NCI-H2227 (cell line): Measurements from ENCODE around the gene RPUSD3.
"Not testable (repeated sequence)": the region's sequence is repeated elsewhere in the genome, so short reads cannot be mapped to it uniquely, and the experiment has no call there.

Experiments used
- DNase-seq: peaks from one replicate; lab custom pipeline; 2025; ENCODE audit not compliant: unreplicated experiment; lab: John Stamatoyannopoulos, UW

Gene RPUSD3

DNA sequence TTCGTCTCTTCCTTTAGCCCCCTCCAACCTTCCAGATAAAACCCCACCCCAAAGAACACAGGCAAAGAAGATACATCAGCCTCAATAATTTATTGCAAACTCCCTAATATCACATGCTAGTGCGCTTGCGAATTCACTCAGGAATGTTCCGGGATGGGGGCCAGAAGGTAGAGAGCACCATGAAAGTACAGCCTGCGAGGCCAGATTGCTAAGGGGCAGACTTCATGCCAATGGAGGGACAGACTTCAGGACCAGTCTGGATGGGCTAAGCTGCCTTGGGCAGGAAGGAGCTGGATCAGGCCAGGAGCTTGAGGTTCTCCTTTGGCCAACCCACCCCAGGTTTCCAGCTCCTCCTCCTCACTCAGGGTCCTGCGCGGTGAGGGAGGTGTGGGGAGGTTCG is 22.8 kb upstream of the RPUSD3 start:
- DNase-seq: no peak

DNA sequence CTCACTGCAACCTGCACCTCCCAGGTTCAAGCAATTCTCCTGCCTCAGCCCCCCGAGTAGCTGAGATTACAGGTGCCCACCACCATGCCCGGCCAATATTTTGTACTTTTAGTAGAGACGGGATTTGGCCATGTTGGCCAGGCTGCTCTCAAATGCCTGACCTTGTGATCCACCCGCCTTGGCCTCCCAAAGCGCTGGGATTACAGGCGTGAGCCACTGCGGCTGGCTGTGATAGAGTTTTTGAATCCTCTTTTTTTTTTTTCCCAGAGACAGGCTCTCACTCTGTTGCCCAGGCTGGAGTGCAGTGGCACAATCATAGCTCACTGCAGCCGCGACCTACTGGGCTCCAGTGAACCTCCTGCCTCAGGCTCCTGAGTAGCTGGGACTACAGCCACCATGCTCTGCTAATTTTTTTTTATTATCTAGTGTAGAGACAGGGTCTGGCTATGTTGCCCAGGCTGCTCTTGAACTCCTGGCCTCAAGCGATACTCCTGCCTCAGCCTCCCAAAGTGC is 21.4 kb upstream of the RPUSD3 start:
- DNase-seq: not testable (repeated sequence)

DNA sequence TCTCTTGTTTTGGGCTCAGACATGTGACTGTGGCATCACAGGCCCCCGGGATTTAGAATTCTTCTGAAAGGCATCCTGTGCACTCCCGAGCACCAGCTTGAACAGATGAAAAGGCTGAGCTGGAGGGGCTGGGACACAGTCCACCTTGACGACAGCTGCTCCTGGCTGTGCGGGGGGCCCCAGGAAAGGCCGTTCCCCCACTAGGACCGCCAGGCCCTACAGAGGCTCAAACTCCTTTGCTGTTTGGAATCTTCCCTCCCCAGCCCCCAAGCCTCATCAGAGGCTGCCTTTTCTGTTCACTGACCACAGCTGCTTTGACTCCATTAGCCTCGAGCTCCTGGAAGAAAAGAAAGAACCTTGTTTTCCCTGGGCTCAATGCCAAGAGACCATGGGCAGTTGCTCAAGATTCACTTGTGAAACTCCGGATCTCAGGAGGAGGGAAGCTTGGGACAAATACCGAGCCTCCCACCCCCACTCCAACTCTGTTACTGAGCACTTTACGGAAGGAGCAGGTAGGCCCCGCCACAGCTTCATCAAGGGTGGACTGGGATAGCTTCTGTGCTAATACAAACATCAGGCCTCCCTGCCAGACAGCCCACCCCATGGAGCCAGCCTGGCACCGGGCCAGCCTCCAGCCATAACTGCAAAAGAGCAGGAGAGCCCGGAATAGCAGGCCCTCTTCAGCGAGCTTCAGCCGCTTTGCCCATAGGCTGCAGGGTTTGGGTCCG is 20.6 kb upstream of the RPUSD3 start:
- DNase-seq: peak; percentile 73

DNA sequence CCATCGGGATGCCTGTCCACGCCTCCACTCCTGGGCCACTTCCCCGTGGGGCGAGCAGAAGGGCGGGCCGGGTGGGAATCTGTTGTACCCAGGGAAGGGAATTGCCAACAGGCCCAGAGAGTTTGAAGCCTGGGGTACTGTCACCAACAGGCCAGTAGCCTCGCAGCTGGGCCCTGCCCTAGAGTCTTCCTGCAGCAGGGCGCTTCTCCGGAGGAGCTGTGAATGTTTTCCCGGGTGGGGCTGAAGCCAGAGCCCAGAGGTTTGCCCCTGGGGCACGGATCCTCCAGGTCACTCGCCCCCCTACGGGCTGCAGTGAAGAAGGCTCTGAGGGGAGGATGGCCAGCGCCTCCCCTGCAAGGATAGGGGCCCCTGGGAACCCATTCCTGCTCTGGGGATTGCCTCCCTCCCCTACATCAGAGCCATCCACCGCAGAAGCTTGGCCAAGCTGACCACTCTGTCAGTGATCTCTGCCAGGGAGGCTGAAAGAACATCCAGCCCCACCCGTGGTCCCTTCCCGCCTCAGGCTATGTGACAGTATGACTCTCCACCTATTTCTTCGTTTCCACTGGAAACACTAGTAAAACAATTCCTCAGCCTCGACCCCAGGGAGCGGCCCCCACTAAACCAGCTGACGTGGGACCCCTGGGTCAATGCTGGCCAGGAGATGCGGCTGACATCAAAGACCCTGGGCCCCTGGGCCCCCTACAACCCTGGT is 19.4 kb upstream of the RPUSD3 start:
- DNase-seq: no peak

DNA sequence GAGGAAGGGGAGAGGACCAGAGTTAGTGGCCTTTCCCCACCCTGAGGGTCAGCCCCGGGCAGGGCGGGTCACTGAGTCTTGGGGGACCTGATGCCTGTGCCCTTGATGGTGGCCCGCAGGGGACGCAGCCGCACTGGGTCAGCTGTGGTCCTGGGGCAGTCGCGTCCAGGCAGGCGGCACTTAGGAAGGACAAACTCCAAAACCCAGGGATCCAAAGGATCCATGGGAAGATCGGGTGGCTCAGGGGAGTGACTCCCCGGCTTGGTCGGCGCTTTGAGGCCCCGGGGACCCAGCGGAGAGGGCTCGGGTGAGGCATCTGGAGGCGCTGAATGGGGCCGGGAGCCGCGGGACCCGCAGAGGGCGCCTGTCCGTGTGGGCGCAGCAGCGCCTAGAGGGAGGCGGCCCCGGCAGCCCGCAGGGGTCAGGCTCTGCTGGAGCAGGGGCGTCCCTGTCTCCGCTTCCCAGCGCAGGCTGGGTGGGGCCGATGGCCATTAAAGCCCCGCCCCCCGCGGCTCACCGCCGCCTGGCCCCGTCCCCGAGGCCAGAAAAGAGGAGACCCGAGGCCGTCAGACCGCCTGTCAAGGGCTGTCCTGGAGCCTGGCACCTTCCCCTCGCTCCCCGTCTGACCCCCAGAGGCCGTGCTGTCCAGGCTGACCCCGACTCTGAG is 18.7 kb upstream of the RPUSD3 start:
- DNase-seq: no peak

DNA sequence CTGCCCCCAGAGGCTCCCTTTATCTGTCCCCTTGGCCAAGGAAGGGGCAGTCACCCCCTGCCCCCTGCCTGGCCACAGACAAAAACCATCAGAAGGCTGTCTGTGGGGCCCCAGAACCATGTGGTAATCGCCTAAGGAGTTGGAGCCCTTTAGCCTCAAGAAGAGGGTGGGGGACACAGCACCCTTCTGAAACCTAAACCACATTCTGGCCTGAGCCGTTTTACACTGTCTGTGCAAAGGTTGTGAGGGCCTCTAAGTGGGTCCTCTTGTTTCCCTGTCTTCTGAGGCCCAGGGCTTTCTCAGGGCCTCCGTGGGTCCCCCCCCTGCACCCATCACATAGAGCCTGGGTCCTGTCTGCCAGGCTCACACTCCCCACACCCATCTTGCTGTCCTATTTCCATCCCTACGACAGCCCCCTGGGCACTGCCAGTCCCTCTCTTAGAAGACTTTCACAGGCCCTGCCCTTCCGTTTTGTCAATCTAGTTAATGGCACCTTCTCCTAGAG is 17.9 kb upstream of the RPUSD3 start:
- DNase-seq: no peak

DNA sequence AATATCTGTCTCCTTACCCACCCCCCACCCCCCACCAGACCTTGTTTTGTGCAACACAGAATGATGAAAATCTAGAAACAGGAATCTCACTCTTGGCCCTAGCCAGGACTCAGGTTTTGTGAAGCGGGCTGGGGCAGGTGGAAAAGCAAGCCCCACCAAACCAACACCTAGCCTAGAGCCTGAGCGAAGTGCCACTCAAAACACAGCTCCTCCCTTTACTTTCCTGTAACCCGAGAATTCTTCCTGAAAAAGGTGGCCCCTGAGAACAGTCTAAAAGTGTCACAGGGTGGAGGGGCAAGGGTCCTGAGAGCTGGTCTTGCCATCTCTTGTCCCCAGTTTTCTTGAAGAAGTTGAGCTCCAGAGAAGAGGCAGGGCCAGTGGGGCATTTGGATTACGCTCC is 17.4 kb upstream of the RPUSD3 start:
- DNase-seq: no peak

DNA sequence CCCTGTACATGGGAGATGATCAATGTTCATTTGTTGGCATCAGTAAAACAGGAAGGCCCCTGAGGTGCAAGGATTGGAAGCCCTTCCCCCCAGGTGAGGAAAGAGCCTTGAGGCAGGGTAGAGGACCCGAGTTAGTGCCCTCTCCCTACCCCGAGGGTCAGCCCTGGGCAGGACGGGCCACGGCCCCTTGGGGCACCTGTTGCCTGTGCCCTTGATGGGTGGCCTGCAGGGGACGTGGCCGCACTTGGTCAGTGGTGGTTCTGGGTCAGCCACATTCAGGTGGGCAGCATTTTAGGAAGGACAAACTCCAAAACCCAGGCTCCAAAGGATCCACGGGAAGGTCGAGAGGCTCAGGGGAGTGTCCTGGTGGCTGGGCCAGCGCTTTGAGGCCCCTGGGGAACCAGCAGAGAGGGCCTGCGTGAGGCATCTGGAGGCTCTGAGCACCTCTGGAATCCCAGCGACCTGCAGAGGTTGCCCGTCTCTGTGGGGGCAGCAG is 15.8 kb upstream of the RPUSD3 start:
- DNase-seq: no peak

DNA sequence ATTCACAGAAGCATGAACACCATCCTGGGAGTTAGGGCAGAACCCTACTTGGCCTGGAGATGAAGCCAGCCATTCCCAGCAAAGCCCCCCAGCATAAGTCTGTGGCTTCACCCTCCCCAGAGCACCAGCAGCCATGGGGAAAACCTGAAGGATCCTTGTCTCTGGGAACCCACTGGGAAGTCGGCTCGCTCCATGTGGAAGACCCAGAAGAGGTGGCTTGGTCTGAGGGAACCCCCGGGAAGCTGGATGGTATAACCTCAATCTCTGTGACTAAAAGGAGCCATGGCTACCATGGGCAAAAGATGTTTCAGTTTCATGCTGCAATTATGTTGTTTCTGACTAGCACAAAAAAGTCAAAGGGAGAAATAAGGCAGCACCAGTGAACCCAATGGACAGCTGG is 11.8 kb upstream of the RPUSD3 start:
- no peak for DNase-seq

DNA sequence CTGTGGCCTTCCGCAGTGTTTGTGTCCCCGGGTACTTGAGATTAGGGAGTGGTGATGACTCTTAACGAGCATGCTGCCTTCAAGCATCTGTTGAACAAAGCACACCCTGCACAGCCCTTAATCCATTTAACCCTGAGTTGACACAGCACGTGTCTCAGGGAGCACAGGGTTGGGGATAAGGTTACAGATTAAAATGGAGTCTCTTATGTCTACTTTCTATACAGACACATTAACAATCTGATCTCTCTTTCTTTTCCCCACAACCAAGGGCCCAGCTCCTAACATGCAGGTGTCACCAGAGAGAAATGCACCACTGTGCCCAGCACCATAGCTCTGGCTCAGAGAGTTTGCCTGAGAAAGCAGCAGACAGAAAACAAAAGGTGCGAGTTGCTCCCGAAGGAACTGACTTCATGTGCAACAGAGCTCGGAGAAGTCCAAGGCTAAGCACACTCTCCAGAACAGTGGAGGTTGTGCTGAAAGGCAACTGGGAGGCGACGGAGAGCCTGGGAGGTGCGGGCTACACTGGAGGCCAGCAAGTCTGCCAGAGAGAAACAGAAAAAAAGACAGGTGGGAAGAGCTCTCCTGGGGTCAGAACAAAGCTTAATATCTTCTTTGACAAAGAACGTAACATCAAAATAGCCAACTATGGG is 10.6 kb upstream of the RPUSD3 start:
- not testable (repeated sequence) for DNase-seq

DNA sequence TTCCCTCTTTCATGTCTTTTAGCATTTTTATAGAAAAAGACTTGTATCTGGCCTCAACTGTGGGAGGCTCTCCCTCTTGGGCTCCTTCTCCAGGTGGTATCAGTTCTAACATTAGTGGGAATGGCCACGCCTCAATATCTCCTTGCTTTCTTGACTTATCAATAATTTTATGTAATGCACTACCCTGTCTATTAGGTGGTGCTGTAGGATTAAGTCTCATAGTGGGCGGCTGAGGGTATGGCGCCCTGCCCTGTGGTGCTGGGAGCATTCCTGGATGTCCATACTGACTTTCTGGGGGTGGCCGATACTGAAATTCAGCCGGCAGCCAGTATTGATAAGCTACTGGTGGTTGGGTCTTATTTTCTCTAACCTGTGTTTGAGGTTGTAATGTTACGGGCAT is 8.7 kb upstream of the RPUSD3 start:
- no peak for DNase-seq

DNA sequence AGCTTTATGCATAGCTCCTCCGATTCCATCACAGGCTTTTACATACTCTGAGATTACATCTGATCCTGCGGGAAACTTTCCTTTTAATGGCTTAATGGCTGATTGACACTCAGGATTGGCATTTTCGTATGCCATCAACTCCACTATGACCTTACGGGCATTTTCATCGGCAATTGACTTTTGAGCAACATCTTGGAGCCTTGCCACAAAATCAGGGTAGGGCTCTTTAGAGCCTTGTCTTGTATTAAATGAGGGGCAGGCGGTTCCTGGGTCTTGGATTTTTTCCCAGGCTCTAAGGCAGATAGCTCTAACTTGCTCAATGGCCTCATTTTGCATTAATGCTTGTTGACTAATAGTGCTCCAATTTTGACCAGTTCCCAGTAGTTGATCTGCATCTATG is 8.1 kb upstream of the RPUSD3 start:
- DNase-seq: not testable (repeated sequence)

DNA sequence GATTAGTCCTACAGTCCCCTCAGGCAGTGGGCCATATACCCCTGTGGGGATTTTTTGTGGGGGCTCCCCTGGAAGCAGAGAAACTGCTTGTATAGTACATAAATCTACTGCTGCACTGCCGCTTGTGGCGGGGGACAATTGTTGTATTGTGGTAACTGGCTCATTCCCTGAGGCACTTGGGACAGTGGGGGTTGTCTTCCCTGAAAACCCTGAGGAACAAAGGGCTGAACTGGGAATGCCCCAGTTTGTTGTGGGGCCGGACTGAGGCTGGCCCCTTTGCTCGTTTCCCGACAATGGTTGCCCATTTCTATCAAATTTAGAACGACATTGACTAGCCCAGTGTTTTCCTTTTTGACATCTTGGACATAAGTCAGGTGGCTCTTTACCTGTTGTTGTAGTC is 7.6 kb upstream of the RPUSD3 start:
- DNase-seq: not testable (repeated sequence)

DNA sequence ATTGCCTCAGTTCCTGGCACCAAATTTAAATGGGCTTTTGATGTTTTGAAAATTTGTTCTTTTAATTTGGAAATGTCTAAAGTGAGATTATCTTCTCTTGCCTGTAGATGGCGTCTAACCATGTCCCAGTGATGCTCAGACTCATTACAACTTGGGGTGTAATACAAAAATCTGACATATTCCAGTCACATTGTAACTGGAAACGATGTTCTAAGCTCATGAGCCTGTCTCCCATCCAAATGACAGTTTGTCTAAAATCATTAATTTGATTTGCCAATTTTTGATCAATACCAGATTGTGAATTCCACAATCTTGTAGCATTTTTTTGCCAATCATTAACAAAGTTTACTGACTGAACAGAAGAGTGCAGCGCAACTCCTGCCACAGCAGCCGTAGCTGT is 5.1 kb upstream of the RPUSD3 start:
- not testable (repeated sequence) for DNase-seq

DNA sequence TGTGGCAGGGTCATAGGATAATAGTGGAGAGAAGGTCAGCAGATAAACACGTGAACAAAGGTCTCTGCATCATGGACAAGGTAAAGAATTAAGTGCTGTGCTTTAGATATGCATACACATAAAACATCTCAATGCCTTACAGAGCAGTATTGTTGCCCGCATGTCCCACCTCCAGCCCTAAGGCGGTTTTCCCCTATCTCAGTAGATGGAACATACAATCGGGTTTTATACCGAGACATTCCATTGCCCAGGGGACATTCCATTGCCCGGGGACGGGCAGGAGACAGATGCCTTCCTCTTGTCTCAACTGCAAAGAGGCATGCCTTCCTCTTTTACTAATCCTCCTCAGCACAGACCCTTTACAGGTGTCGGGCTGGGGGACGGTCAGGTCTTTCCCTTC is 4.1 kb upstream of the RPUSD3 start:
- not testable (repeated sequence) for DNase-seq

DNA sequence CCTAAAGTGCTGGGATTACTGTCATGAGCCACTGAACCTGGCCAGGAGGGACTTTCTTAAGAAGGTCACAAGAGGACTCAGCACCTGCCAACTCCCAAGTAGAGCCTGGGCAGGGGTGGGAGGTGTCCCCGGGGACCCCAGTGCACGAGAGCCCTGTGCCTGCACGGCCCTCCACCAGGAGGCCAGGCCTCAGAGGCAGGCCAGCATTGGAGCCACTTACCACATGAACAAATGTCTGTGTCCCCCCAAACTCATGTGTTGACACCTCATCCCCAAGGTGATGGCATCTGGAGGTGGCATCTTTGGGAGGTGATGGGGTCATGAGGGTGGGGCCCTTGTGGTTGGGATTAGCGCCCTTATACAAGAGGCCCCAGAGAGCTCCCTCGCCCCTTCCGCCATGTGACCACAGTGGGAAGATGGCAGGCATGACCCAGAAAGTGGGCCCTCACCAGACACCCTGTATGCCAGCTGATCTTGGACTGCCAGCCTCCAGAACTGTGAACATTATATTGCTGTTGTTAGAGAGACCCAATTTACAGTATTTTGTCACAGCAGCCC is 3.2 kb upstream of the RPUSD3 start:
- no peak for DNase-seq

DNA sequence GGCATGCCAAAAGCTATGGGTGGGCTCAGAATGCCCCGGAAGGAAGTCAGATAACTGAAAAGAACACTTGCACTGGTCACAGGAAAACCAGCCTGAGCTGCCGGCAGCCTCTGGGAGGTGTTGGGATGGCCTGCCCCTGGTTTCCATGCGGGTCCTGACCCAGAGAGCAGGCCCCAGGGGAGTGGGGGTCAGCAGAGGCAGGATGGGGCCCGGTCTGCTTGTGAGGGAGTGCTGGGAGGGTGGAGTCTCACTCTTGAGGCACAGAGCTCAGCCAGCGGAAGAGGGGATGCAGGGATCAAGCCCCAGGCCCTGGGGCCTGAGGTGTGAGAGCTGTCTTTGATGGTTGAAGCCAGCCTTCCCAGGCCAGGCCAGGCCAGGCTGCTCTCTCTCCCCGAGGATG is 2.4 kb upstream of the RPUSD3 start:
- DNase-seq: no peak

DNA sequence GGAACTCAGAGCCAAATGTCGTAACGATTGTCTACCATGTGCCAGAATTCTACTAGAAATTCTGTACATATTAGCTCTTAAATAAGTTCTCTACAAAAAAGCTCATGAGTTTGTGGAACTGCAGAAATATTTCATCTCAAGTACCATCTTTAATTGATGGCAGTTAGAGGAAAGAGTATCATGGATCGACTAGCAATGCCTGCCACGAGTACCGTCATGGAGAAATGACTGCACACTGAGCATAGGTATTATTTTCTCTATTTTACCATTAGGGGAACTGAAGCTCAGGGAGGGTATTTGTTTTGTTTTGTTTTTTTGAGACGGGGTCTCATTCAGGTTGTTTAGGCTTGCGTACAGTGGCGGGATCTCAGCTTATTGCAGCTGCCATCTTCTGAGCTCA is 2.8 kb downstream of the RPUSD3 start:
- DNase-seq: no peak

DNA sequence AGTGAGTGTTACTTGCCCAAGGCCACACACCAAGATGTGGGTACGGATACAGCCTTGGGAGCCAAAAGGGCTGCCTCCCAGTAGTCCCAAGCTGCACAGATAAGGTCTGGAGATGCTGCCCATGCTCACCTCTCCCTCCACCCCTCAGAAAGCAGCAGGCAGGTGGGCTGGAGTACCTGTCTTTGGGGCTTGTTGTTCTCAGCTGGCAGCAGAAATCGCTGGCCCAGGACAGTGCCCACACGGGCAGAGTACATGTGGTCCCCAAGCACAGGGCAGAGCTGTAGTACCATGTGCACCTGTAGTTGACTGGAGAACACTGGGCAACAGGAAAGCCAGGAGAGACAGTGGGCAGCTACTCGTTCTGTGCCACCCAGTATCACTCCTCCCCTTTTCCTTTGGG is 5.0 kb downstream of the RPUSD3 start:
- DNase-seq: no peak

DNA sequence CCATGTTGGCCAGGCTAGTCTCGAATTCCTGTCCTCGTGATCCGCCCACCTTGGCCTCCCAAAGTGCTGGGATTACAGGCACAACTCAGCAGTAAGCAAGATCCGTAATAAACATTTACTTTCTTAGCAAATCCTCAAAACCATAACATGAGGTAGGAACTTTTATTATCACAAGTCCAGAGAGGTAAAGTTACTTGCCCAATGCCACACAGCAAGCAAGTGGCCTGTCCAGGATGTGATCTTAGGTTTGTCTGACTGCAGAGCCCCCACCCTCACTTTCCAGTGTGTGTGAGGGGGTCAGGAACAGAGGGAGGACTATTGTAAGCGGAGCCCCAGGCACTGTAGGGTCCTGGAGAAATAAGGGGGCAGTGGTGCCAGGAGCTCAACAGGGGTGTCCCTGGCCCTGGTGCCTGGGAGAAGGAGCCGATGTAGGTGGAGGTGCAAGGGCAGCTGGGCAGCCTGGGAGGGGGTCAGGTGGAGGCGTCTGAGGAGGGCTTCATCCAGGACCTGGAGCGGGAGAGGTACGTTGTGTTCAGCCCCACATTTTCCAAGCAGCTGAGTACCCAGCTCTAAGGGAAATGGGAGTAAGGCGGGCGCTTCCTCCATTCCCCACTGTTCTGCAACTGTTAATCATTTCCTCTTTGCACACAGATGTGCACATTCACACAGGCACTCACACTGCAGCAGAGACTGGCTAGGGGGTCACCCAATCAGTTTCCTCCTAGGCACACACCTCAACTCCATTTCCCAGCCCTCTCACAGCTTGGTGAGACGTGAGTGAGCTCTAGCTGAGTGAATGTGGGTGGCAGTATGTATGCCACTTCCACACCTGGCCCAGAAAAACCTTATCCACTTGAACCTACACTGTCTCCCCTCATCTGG is 5.9 kb downstream of the RPUSD3 start:
- DNase-seq: no peak
